Keratinocyte (primary cell): ENCODE measurements around the gene TUBB3.
"Not testable (repeated sequence)": the region's sequence is repeated elsewhere in the genome, so short reads cannot be mapped to it uniquely, and the experiment has no call there.

Experiments
- EZH2 ChIP-seq: IDR thresholded peaks from one replicate; pipeline ENCODE4 v1.6.1; 2012; ENCODE audit warnings: inconsistent platforms, mild to moderate bottlenecking, low read length, moderate library complexity
- TF ChIP-seq, protein P1 (sequence below), 3 experiments: IDR thresholded peaks in 1 of 3; conservative IDR thresholded peaks in 1 of 3; optimal IDR thresholded peaks in 1 of 3; 2 replicates in 2 of 3; 3 replicates in 1 of 3; pipeline versions ENCODE3 to v1.5.1; 2011; ENCODE audit warnings: low read length in 3 of 3, mild to moderate bottlenecking in 3 of 3, moderate library complexity in 2 of 3, control low read depth in 1 of 3, inconsistent platforms in 1 of 3; ENCODE audit not compliant: insufficient read depth in 2 of 3; ENCODE audit errors: extremely low read depth in 1 of 3

DNA sequence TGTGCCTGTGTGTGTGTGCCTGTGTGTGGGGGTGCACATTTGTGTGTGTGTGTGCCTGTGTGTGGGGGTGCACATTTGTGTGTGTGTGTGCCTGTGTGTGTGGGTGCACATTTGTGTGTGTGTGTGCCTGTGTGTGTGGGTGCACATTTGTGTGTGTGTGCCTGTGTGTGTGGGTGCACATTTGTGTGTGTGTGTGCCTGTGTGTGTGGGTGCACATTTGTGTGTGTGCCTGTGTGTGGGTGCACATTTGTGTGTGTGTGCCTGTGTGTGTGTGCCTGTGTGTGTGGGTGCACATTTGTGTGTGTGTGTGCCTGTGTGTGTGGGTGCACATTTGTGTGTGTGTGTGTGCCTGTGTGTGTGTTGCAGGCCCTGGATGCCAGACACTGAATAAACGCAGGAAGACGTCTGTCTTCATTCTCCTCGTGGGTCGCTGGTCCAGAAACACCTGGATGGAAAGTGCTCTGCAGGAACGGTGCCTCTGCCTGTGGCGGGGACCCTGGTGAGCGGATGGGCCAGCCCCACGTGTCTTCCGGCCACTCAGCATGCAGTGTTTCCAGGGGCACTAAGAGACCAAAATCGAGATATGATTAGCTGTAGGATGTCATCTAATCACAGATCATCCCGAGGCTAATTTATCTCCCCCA is 8.4 kb upstream of the TUBB3 start:
- TF ChIP-seq, protein P1, sequence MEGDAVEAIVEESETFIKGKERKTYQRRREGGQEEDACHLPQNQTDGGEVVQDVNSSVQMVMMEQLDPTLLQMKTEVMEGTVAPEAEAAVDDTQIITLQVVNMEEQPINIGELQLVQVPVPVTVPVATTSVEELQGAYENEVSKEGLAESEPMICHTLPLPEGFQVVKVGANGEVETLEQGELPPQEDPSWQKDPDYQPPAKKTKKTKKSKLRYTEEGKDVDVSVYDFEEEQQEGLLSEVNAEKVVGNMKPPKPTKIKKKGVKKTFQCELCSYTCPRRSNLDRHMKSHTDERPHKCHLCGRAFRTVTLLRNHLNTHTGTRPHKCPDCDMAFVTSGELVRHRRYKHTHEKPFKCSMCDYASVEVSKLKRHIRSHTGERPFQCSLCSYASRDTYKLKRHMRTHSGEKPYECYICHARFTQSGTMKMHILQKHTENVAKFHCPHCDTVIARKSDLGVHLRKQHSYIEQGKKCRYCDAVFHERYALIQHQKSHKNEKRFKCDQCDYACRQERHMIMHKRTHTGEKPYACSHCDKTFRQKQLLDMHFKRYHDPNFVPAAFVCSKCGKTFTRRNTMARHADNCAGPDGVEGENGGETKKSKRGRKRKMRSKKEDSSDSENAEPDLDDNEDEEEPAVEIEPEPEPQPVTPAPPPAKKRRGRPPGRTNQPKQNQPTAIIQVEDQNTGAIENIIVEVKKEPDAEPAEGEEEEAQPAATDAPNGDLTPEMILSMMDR (optimal IDR thresholded peaks at IDR 0.05 in 1 of 3, IDR thresholded peaks at IDR 0.05 in 1 of 3, conservative IDR thresholded peaks at IDR 0.05 in 1 of 3; ENCODE audit: extremely low read depth in 1 of 3, insufficient read depth in 2 of 3, low read length in 3 of 3), result not testable (repeated sequence)
- TF ChIP-seq EZH2, result not testable (repeated sequence)
